SK-N-SH treated with all-trans-retinoic acid at 6 μM for 48 hours (cell line): ENCODE measurements around the gene HSPG2.

Source experiments
- ATAC-seq: fragments of 200-7000 bp; cut with Tn5 transposase; 3 replicates; pipeline ENCODE4 v1.9.1; 2020; ENCODE audit warnings: mild to moderate bottlenecking, moderate library complexity
- ARNTL ChIP-seq: fragments of 450-650 bp; formaldehyde crosslinking; IDR thresholded peaks from 2 replicates; pipeline ENCODE4 v1.5.0; 2020; ENCODE audit warnings: low read depth, mild to moderate bottlenecking, moderate library complexity, borderline replicate concordance
- BACH2 ChIP-seq: fragments of 250-450 bp; sonication (Bioruptor Pico); IDR thresholded peaks from 2 replicates; pipeline ENCODE4 v1.9.0; 2021; ENCODE audit warnings: mild to moderate bottlenecking, borderline replicate concordance
- CREB5 ChIP-seq: fragments of 250-450 bp; sonication (Bioruptor Pico); IDR thresholded peaks from 2 replicates; pipeline ENCODE4 v1.5.1; 2020; ENCODE audit warnings: low read depth, mild to moderate bottlenecking, moderate library complexity
- CSDC2 ChIP-seq: fragments of 250-450 bp; sonication (Bioruptor Pico); IDR thresholded peaks from 2 replicates; pipeline ENCODE4 v1.5.0; 2020; ENCODE audit warnings: mild to moderate bottlenecking, moderate library complexity
- CSRNP3 ChIP-seq: fragments of 250-450 bp; sonication (Bioruptor Pico); IDR thresholded peaks from 2 replicates; pipeline ENCODE4 v1.5.1; 2021; ENCODE audit warnings: mild to moderate bottlenecking, moderate library complexity
- ESRRG ChIP-seq: fragments of 250-450 bp; sonication (Bioruptor Pico); IDR thresholded peaks from 2 replicates; pipeline ENCODE4 v1.6.1; 2021; ENCODE audit warnings: mild to moderate bottlenecking
- GLIS3 ChIP-seq: fragments of 250-450 bp; sonication (Bioruptor Pico); IDR thresholded peaks from 2 replicates; pipeline ENCODE4 v1.5.0; 2020; ENCODE audit warnings: mild to moderate bottlenecking, moderate library complexity
- ISL1 ChIP-seq: fragments of 250-450 bp; sonication (Bioruptor Pico); IDR thresholded peaks from 2 replicates; pipeline ENCODE4 v2.1.2; 2022; ENCODE audit warnings: mild to moderate bottlenecking, moderate library complexity
- PATZ1 ChIP-seq: fragments of 250-450 bp; sonication (Bioruptor Pico); IDR thresholded peaks from 2 replicates; pipeline ENCODE4 v1.8.0; 2020; ENCODE audit warnings: mild to moderate bottlenecking, moderate library complexity, borderline replicate concordance
- POU6F1 ChIP-seq: fragments of 250-450 bp; sonication (Bioruptor Pico); IDR thresholded peaks from 2 replicates; pipeline ENCODE4 v1.8.0; 2021; ENCODE audit warnings: low read depth, mild to moderate bottlenecking, moderate library complexity, borderline replicate concordance
- PPARA ChIP-seq: fragments of 250-450 bp; sonication (Bioruptor Pico); IDR thresholded peaks from 2 replicates; pipeline ENCODE4 v1.5.0; 2020; ENCODE audit warnings: mild to moderate bottlenecking, borderline replicate concordance
- RARB ChIP-seq: fragments of 250-450 bp; sonication (Bioruptor Pico); IDR thresholded peaks from 2 replicates; pipeline ENCODE4 v1.8.0; 2021; ENCODE audit warnings: mild to moderate bottlenecking, moderate library complexity
- TCF4 ChIP-seq: fragments of 250-450 bp; sonication (Bioruptor Pico); IDR thresholded peaks from 2 replicates; pipeline ENCODE4 v1.8.0; 2021; ENCODE audit warnings: mild to moderate bottlenecking, moderate library complexity, borderline replicate concordance
- TOX ChIP-seq: fragments of 250-450 bp; sonication (Bioruptor Pico); IDR thresholded peaks from 2 replicates; pipeline ENCODE4 v1.8.0; 2021; ENCODE audit warnings: mild to moderate bottlenecking, moderate library complexity, borderline replicate concordance
- TSHZ2 ChIP-seq: fragments of 250-450 bp; sonication (Bioruptor Pico); IDR thresholded peaks from 2 replicates; pipeline ENCODE4 v1.5.0; 2020; ENCODE audit warnings: mild to moderate bottlenecking, moderate library complexity
- ZC3H10 ChIP-seq: fragments of 250-450 bp; sonication (Bioruptor Pico); IDR thresholded peaks from 2 replicates; pipeline ENCODE4 v1.5.1; 2021; ENCODE audit warnings: mild to moderate bottlenecking, moderate library complexity
- ZFP3 ChIP-seq: fragments of 250-450 bp; sonication (Bioruptor Pico); IDR thresholded peaks from 2 replicates; pipeline ENCODE4 v1.5.0; 2020; ENCODE audit warnings: mild to moderate bottlenecking, moderate library complexity
- ZNF565 ChIP-seq: fragments of 450-650 bp; formaldehyde crosslinking; conservative IDR thresholded peaks from 2 replicates; pipeline ENCODE4 v1.5.0; 2020; ENCODE audit warnings: low read depth, mild to moderate bottlenecking, moderate library complexity
- ZNF8 ChIP-seq: fragments of 450-650 bp; formaldehyde crosslinking; IDR thresholded peaks from 2 replicates; pipeline ENCODE4 v1.5.0; 2020; ENCODE audit warnings: mild to moderate bottlenecking, moderate library complexity

The HSPG2 gene

GRCh38 chr1:21904704-21905520 lies 32.2 kb downstream of the HSPG2 start:
- TF ChIP-seq ISL1 (CRISPR knock-in tag): no peak
- TF ChIP-seq CSDC2 (CRISPR knock-in tag): no peak

GRCh38 chr1:21904454-21904703 lies 32.7 kb downstream of the HSPG2 start:
- ATAC-seq: no peak
- TF ChIP-seq POU6F1 (CRISPR knock-in tag) (no peak), ZC3H10 (CRISPR knock-in tag) (no peak), ZNF8 (CRISPR knock-in tag) (no peak), GLIS3 (CRISPR knock-in tag) (no peak), ESRRG (CRISPR knock-in tag) (no peak), ZNF565 (no peak), TCF4 (CRISPR knock-in tag) (no peak), ARNTL (CRISPR knock-in tag) (no peak), PATZ1 (CRISPR knock-in tag) (no peak), ISL1 (CRISPR knock-in tag) (no peak), CREB5 (CRISPR knock-in tag) (no peak), TOX (CRISPR knock-in tag) (no peak), CSDC2 (CRISPR knock-in tag) (no peak), ZFP3 (CRISPR knock-in tag) (no peak), RARB (CRISPR knock-in tag) (no peak), TSHZ2 (CRISPR knock-in tag) (no peak)

More at GRCh38 chr1:21904704-21905520, 32.2 kb downstream of the HSPG2 start:
- ATAC-seq: peak; percentile 50; the same call in 2 of the 3 replicates

GRCh38 chr1:21903638-21904453 lies 33.3 kb downstream of the HSPG2 start:
- ATAC-seq: no peak
- TF ChIP-seq ESRRG (CRISPR knock-in tag) (no peak), BACH2 (CRISPR knock-in tag) (no peak), TCF4 (CRISPR knock-in tag) (no peak), POU6F1 (CRISPR knock-in tag) (no peak), TOX (CRISPR knock-in tag) (no peak), CSRNP3 (CRISPR knock-in tag) (no peak), ZNF565 (no peak), PPARA (CRISPR knock-in tag) (no peak), ZFP3 (CRISPR knock-in tag) (no peak), CREB5 (CRISPR knock-in tag) (no peak), TSHZ2 (CRISPR knock-in tag) (no peak)
